IPS-NIHi7 (cell line): ENCODE measurements around the gene SERPINB6.
"Not testable (repeated sequence)": the region's sequence is repeated elsewhere in the genome, so short reads cannot be mapped to it uniquely, and the experiment has no call there.

Experiments used
- DNase-seq: peaks from one replicate; pipeline ENCODE4 v3.0.0; 2012; ENCODE audit warnings: mixed read lengths; ENCODE audit errors: extremely low spot score

The SERPINB6 gene

GRCh38 chr6:2958776-2959175 lies 12.6 kb downstream of the SERPINB6 start:
- DNase-seq: no peak

- no peak for DNase-seq
These were observed 13.0 kb downstream of the SERPINB6 start for GRCh38 chr6:2958331-2958711.

GRCh38 chr6:2957696-2958330 lies 13.6 kb downstream of the SERPINB6 start:
- DNase-seq: no peak

GRCh38 chr6:2956930-2957685 lies 14.3 kb downstream of the SERPINB6 start:
- no peak for DNase-seq

- DNase-seq: no peak
These were observed 18.3 kb downstream of the SERPINB6 start for GRCh38 chr6:2953098-2953497.

- peak; percentile 84 for DNase-seq
These were observed 18.7 kb downstream of the SERPINB6 start for GRCh38 chr6:2952557-2953095.

GRCh38 chr6:2951728-2952127 lies 19.6 kb downstream of the SERPINB6 start:
- peak; percentile 49 for DNase-seq

GRCh38 chr6:2950713-2951112 lies 20.7 kb downstream of the SERPINB6 start:
- no peak for DNase-seq

- no peak for DNase-seq
These were observed 21.8 kb downstream of the SERPINB6 start for GRCh38 chr6:2949536-2950083.

- no peak for DNase-seq
These were observed 22.2 kb downstream of the SERPINB6 start for GRCh38 chr6:2949121-2949520.

GRCh38 chr6:2948228-2949025 lies 22.9 kb downstream of the SERPINB6 start:
- DNase-seq: no peak

GRCh38 chr6:2947445-2947844 lies 23.9 kb downstream of the SERPINB6 start:
- DNase-seq: no peak

GRCh38 chr6:2945153-2945452 lies 26.3 kb downstream of the SERPINB6 start:
- no peak for DNase-seq

- no peak for DNase-seq
These were observed 26.8 kb downstream of the SERPINB6 start for GRCh38 chr6:2944405-2945152.

- DNase-seq: no peak
These were observed 27.8 kb downstream of the SERPINB6 start for GRCh38 chr6:2943564-2943955.

GRCh38 chr6:2942914-2943563 lies 28.3 kb downstream of the SERPINB6 start:
- DNase-seq: no peak

- not testable (repeated sequence) for DNase-seq
These were observed 29.3 kb downstream of the SERPINB6 start for GRCh38 chr6:2942116-2942515.

- no peak for DNase-seq
These were observed 30.5 kb downstream of the SERPINB6 start for GRCh38 chr6:2940851-2941250.

GRCh38 chr6:2940010-2940850 lies 31.1 kb downstream of the SERPINB6 start:
- no peak for DNase-seq
